WTC11 (cell line): Measurements from ENCODE around the gene TIGD7.

Experiments
- HMGA2 ChIP-seq: fragments of 250-450 bp; sonication (Bioruptor Pico); IDR thresholded peaks from 2 replicates; pipeline ENCODE4 v1.4.0; 2021; ENCODE audit warnings: mild to moderate bottlenecking, moderate library complexity
- NR2C2 ChIP-seq: sonication (generic); formaldehyde crosslinking; IDR thresholded peaks from 2 replicates; pipeline ENCODE4 v1.8.0; 2022; ENCODE audit warnings: mild to moderate bottlenecking, missing genetic modification reagents
- ZBTB21 ChIP-seq: sonication (generic); formaldehyde crosslinking; IDR thresholded peaks from 2 replicates; pipeline ENCODE4 v1.8.1; 2023; ENCODE audit warnings: mild to moderate bottlenecking, missing genetic modification reagents, borderline replicate concordance
- TF ChIP-seq, protein P1 (sequence below): fragments of 200-600 bp; IDR thresholded peaks from 2 replicates; pipeline ENCODE4 v1.8.0; 2022; ENCODE audit warnings: antibody characterized with exemption
- TF ChIP-seq, protein P2 (sequence below): sonication (generic); formaldehyde crosslinking; IDR thresholded peaks from 2 replicates; pipeline ENCODE4 v1.8.1; 2023; ENCODE audit warnings: mild to moderate bottlenecking, moderate library complexity, missing genetic modification reagents
- TF ChIP-seq, protein P3 (sequence below): fragments of 250-450 bp; sonication (Bioruptor Pico); IDR thresholded peaks from 2 replicates; pipeline ENCODE4 v2.1.2; 2022; ENCODE audit warnings: mild to moderate bottlenecking, moderate library complexity

DNA sequence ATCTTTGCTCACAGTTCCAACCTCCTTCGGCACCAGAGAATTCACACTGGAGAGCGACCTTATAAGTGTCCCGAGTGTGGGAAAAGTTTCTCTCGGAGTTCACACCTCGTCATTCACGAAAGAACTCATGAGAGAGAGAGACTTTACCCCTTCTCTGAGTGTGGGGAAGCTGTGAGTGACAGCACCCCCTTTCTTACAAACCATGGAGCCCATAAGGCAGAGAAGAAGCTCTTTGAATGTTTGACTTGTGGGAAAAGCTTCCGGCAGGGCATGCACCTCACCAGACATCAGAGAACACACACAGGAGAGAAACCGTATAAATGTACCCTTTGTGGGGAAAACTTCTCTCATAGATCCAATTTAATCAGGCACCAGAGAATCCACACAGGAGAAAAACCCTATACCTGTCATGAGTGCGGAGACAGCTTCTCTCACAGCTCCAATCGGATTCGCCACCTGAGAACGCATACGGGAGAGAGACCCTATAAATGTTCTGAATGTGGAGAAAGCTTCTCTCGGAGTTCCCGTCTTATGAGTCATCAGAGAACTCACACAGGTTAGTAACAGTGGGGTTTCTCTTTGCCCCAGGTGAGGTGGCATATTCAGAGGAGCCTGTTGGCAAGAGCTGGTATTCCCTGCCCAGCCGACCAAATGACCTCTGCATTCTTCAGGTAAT lies 15.1 kb downstream of the TIGD7 start:
- TF ChIP-seq, protein P1, sequence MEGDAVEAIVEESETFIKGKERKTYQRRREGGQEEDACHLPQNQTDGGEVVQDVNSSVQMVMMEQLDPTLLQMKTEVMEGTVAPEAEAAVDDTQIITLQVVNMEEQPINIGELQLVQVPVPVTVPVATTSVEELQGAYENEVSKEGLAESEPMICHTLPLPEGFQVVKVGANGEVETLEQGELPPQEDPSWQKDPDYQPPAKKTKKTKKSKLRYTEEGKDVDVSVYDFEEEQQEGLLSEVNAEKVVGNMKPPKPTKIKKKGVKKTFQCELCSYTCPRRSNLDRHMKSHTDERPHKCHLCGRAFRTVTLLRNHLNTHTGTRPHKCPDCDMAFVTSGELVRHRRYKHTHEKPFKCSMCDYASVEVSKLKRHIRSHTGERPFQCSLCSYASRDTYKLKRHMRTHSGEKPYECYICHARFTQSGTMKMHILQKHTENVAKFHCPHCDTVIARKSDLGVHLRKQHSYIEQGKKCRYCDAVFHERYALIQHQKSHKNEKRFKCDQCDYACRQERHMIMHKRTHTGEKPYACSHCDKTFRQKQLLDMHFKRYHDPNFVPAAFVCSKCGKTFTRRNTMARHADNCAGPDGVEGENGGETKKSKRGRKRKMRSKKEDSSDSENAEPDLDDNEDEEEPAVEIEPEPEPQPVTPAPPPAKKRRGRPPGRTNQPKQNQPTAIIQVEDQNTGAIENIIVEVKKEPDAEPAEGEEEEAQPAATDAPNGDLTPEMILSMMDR = no peak
- TF ChIP-seq, protein P2, sequence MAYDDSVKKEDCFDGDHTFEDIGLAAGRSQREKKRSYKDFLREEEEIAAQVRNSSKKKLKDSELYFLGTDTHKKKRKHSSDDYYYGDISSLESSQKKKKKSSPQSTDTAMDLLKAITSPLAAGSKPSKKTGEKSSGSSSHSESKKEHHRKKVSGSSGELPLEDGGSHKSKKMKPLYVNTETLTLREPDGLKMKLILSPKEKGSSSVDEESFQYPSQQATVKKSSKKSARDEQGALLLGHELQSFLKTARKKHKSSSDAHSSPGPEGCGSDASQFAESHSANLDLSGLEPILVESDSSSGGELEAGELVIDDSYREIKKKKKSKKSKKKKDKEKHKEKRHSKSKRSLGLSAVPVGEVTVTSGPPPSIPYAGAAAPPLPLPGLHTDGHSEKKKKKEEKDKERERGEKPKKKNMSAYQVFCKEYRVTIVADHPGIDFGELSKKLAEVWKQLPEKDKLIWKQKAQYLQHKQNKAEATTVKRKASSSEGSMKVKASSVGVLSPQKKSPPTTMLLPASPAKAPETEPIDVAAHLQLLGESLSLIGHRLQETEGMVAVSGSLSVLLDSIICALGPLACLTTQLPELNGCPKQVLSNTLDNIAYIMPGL = no peak
- no peak for TF ChIP-seq ZBTB21
- no peak for TF ChIP-seq HMGA2 (CRISPR knock-in tag)
- TF ChIP-seq, protein P3, sequence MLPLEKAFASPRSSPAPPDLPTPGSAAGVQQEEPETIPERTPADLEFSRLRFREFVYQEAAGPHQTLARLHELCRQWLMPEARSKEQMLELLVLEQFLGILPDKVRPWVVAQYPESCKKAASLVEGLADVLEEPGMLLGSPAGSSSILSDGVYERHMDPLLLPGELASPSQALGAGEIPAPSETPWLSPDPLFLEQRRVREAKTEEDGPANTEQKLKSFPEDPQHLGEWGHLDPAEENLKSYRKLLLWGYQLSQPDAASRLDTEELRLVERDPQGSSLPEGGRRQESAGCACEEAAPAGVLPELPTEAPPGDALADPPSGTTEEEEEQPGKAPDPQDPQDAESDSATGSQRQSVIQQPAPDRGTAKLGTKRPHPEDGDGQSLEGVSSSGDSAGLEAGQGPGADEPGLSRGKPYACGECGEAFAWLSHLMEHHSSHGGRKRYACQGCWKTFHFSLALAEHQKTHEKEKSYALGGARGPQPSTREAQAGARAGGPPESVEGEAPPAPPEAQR (CRISPR knock-in tag) = no peak
- TF ChIP-seq NR2C2 (CRISPR knock-in tag) = no peak
